Measurements from ENCODE around the gene LAMA3.
"Not testable (repeated sequence)": the region's sequence is repeated elsewhere in the genome, so short reads cannot be mapped to it uniquely, and the experiment has no call there.

LAMA3 gene

GRCh38 chr18:23706971-23707640 is 17.9 kb downstream of the LAMA3 start:
- H3K9ac ChIP-seq (ENCODE audit: low read depth, low read length): no peak overlapping the region
- H3K9me3 ChIP-seq (ENCODE audit: control insufficient read depth, insufficient read depth, low read length): no peaks in the 10 kb centered on the region; the same call in 1 of the 2 replicates
- no peaks in the 10 kb centered on the region for H3K36me3 ChIP-seq (ENCODE audit: insufficient read depth, low read length)
- no peaks in the 10 kb centered on the region for H3K4me1 ChIP-seq (ENCODE audit: insufficient read depth, low read length)

DNA sequence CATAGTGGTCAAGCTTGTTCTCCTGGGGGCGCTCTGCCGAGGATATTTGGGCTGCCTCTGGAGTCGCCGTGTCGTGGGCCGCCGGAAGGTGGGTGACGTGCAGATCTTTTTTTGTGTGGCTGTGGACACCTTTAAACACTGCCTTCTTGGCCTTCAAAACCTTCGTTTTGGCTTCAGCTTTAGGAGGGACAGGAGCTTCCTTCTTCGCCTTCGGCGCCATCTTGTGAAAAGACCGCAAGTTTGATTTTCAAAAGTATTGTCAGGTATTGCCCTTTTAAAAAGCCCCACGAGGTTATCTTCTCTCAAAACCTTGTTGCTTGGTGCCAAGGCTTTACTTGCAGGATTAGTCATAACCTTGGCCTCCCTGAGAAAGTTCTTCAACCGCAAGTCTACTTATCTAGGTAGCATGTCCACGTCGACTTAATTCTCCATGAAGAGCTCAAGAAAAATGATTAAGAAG is 20.8 kb downstream of the LAMA3 start:
- Histone ChIP-seq H3K36me3 (ENCODE audit: insufficient read depth, low read length) (no peaks in the 10 kb centered on the region), H3K4me1 (ENCODE audit: insufficient read depth, low read length) (no peaks in the 10 kb centered on the region), H3K9me3 (ENCODE audit: control insufficient read depth, insufficient read depth, low read length) (no peaks in the 10 kb centered on the region; the same call in 1 of the 2 replicates), H3K9ac (ENCODE audit: low read depth, low read length) (no peak overlapping the region)

DNA sequence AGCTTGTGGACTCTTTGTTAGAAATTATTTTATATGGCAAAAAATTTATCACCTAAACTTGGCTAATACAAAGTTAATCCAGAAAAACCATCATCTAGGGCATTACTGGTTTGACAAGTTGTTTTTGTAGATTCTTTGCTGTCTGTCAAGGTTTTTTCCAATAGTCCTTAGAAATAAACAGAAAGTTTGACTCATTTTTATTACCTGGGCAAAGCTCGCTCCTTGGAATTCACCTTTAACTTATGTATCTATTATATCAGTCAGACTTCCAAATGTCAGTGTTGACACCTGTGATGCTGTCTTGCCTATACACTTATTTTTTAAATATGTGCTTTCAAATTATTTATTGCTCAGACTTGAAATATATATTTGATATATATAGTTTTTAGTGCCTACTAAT is 21.7 kb downstream of the LAMA3 start:
- no peaks in the 10 kb centered on the region for H3K36me3 ChIP-seq (ENCODE audit: insufficient read depth, low read length)
- no peaks in the 10 kb centered on the region; the same call in 1 of the 2 replicates for H3K9me3 ChIP-seq (ENCODE audit: control insufficient read depth, insufficient read depth, low read length)
- no peak overlapping the region for H3K9ac ChIP-seq (ENCODE audit: low read depth, low read length)
- H3K4me1 ChIP-seq (ENCODE audit: insufficient read depth, low read length): peaks cover 3% of the 10 kb centered on the region; the same call in 1 of the 2 replicates

DNA sequence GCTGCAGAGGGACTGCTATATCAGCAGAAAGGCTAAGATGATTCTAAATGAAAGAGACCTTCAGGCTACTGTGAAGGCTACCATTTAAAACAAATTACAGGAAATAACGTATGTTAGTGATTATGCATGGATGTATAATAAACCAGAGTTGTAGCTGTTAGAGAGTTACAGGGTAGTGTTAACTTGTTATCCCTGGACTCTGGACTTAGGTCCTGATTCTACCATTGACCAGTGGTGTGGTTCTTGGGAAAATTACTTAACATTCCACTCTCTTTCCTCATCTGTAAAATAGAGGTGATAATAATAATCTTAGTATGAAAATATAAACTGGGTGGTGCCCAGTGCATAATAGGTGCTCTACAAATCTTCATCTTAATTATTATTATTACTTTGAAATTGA is 22.2 kb downstream of the LAMA3 start:
- Histone ChIP-seq H3K4me1 (ENCODE audit: insufficient read depth, low read length) (peaks cover 7% of the 10 kb centered on the region; the same call in 1 of the 2 replicates), H3K9me3 (ENCODE audit: control insufficient read depth, insufficient read depth, low read length) (no peaks in the 10 kb centered on the region; the same call in 1 of the 2 replicates), H3K9ac (ENCODE audit: low read depth, low read length) (no peak overlapping the region), H3K36me3 (ENCODE audit: insufficient read depth, low read length) (no peaks in the 10 kb centered on the region)

GRCh38 chr18:23712445-23712844 is 23.2 kb downstream of the LAMA3 start:
- no peak overlapping the region for H3K9ac ChIP-seq (ENCODE audit: low read depth, low read length)
- no peaks in the 10 kb centered on the region; the same call in 1 of the 2 replicates for H3K9me3 ChIP-seq (ENCODE audit: control insufficient read depth, insufficient read depth, low read length)
- H3K4me1 ChIP-seq (ENCODE audit: insufficient read depth, low read length): peaks cover 16% of the 10 kb centered on the region
- no peaks in the 10 kb centered on the region for H3K36me3 ChIP-seq (ENCODE audit: insufficient read depth, low read length)

DNA sequence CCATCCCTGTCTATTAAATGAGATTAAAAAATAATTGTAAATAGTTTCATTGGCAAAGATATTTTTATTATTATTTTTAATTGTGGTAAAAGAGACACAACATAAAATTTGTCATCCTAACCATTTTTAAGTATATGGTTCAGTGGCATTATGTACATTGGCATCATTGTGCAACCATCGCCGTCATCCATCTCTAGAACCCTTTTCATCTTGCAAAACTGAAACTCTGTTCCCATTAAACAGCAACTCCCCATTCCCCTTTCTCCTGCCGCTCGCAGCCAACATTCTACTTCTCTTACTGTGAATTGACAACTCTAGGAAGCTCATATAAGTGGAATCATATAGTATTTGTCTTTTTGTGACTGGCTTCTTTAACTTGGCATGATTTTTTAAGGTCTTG is 25.3 kb downstream of the LAMA3 start:
- Histone ChIP-seq H3K36me3 (ENCODE audit: insufficient read depth, low read length) (no peaks in the 10 kb centered on the region), H3K9ac (ENCODE audit: low read depth, low read length) (no peak overlapping the region), H3K9me3 (ENCODE audit: control insufficient read depth, insufficient read depth, low read length) (no peaks in the 10 kb centered on the region), H3K4me1 (ENCODE audit: insufficient read depth, low read length) (peaks cover 24% of the 10 kb centered on the region)

DNA sequence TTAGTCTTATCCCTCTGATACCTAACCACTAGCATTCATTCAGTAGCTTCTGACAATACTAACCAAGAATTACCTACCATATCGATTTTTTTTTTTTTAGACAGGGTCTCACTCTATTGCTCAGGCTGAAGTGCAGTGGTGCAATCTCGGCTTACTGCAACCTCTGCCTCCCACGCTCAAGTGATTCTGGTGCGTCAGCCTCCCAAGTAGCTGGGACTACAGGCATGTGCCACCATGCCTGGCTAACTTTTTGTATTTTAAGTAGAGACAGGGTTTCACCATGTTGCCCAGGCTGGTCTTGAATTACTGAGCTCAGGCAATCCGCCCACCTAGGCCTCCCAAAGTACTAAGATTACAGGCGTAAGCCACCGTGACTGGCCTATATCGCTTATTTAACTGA is 26.8 kb downstream of the LAMA3 start:
- H3K9ac ChIP-seq (ENCODE audit: low read depth, low read length); H3K36me3 ChIP-seq (ENCODE audit: insufficient read depth, low read length): not testable (repeated sequence)
- H3K4me1 ChIP-seq (ENCODE audit: insufficient read depth, low read length): peaks cover 24% of the 10 kb centered on the region

DNA sequence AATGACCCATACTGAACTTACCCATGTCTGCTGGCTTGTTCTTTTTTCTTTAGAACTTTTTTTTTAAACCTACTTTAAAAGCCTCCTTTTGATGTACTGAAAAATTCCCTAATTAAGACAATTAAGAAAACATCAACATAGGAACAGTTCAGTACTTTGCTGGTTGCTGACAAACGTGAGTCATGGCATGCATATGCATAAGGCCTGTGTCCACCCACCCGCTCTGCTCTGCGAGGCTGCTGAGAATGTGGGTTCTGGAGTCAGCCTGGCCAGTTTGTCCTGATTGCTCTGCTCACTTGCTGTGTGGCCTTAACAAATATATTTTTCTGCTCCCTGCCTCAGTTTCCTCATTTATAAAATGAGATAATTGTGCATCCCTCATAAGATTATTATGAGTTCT is 27.3 kb downstream of the LAMA3 start:
- Histone ChIP-seq H3K9ac (ENCODE audit: low read depth, low read length) (no peak overlapping the region), H3K36me3 (ENCODE audit: insufficient read depth, low read length) (no peaks in the 10 kb centered on the region), H3K9me3 (ENCODE audit: control insufficient read depth, insufficient read depth, low read length) (no peaks in the 10 kb centered on the region), H3K4me1 (ENCODE audit: insufficient read depth, low read length) (peaks cover 24% of the 10 kb centered on the region)

More for the DNA sequence above, 26.8 kb downstream of the LAMA3 start:
- H3K9me3 ChIP-seq (ENCODE audit: control insufficient read depth, insufficient read depth, low read length): not testable (repeated sequence)

DNA sequence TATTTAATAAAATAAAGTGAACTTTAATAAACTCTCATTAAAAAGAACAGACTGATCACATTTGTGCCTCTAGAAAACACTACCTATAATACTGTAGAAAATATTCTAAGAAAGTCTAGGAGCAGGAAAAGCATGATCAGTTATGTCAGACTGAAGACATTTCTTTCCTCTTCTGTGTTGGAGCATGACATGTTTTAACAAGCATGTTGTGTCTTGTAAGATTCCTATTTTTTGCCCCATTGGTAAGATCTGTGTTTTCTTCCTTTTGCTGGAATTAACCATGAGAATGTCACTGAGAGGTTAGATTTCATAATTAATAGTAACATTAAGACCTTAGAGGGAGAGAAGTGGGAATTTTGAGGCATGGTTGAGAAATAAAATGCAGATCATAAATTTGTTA is 27.7 kb downstream of the LAMA3 start:
- no peaks in the 10 kb centered on the region for H3K9me3 ChIP-seq (ENCODE audit: control insufficient read depth, insufficient read depth, low read length)
- H3K36me3 ChIP-seq (ENCODE audit: insufficient read depth, low read length): no peaks in the 10 kb centered on the region
- H3K9ac ChIP-seq (ENCODE audit: low read depth, low read length): no peak overlapping the region
- peaks cover 24% of the 10 kb centered on the region for H3K4me1 ChIP-seq (ENCODE audit: insufficient read depth, low read length)

- Histone ChIP-seq H3K9ac (ENCODE audit: low read depth, low read length) (no peak overlapping the region), H3K4me1 (ENCODE audit: insufficient read depth, low read length) (peaks cover 24% of the 10 kb centered on the region), H3K9me3 (ENCODE audit: control insufficient read depth, insufficient read depth, low read length) (no peaks in the 10 kb centered on the region), H3K36me3 (ENCODE audit: insufficient read depth, low read length) (no peaks in the 10 kb centered on the region)
Observed at GRCh38 chr18:23718243-23718720, 29.0 kb downstream of the LAMA3 start.

DNA sequence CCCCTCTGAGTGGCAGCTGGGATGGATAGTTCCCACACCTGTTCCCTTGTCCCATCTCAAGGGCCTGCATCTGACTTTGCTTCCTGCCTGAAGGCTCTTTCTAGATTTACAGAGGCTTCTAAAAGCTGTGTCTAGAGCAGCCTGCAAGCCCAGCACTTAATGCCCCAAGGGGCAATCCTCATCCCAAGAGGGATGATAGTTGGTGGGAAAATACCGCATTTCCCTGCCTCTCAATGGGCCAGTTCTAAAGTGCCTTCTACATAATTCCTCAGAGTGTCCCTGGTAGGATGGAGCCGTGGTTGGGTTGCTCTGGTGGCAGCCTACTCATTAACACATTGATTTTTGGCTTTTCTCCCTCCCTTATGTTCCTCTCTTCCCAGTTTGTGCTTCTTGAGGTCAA is 29.5 kb downstream of the LAMA3 start:
- H3K9ac ChIP-seq (ENCODE audit: low read depth, low read length): no peak overlapping the region
- H3K36me3 ChIP-seq (ENCODE audit: insufficient read depth, low read length): no peaks in the 10 kb centered on the region
- H3K4me1 ChIP-seq (ENCODE audit: insufficient read depth, low read length): peaks cover 24% of the 10 kb centered on the region
- no peaks in the 10 kb centered on the region for H3K9me3 ChIP-seq (ENCODE audit: control insufficient read depth, insufficient read depth, low read length)

- H3K9me3 ChIP-seq (ENCODE audit: control insufficient read depth, insufficient read depth, low read length): no peaks in the 10 kb centered on the region
- peaks cover 24% of the 10 kb centered on the region for H3K4me1 ChIP-seq (ENCODE audit: insufficient read depth, low read length)
- no peaks in the 10 kb centered on the region for H3K36me3 ChIP-seq (ENCODE audit: insufficient read depth, low read length)
- H3K9ac ChIP-seq (ENCODE audit: low read depth, low read length): no peak overlapping the region
Observed at GRCh38 chr18:23719634-23720201, 30.5 kb downstream of the LAMA3 start.

DNA sequence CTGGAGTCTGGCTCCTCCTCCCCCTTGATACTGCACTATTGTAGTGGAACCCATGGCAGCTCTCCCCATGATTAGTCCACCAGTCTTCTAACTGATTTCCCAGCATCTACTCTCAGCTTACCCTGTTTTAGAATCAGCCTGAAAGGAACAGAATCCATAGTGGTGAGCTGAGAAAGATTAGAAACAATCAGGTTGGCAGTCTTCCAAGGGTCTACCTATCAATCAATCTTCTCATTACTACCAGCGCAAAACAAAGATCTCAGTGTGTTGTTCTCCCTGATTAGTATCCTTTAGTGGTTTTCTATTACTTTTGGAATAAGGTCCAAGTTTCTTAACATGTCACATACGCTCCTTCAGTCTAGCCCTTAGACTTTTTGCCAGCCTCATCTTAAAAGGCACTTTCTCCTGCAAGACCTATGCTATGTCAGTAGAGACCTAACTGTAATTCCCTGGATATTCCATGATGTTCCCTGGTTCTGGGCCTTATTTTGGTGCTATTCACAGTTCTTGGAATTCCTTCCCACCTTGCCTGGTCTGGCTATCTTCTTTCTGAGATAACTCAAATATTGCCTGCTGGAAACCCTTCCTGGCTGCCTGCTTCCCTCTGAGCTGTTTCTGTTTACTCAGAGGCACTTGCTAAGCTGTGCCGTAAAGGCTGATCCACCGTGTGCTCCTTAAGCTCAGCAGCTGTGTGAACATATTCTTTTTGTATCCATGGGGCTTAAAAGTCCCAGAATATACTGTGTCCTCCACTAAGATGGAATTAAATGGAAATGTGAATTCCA is 32.6 kb downstream of the LAMA3 start:
- H3K9me3 ChIP-seq (ENCODE audit: control insufficient read depth, insufficient read depth, low read length): no peaks in the 10 kb centered on the region
- H3K36me3 ChIP-seq (ENCODE audit: insufficient read depth, low read length): no peaks in the 10 kb centered on the region
- peaks cover 12% of the 10 kb centered on the region for H3K4me1 ChIP-seq (ENCODE audit: insufficient read depth, low read length)
- H3K9ac ChIP-seq (ENCODE audit: low read depth, low read length): no peak overlapping the region

- H3K36me3 ChIP-seq (ENCODE audit: insufficient read depth, low read length): no peaks in the 10 kb centered on the region
- no peaks in the 10 kb centered on the region for H3K9me3 ChIP-seq (ENCODE audit: control insufficient read depth, insufficient read depth, low read length)
- H3K9ac ChIP-seq (ENCODE audit: low read depth, low read length): no peak overlapping the region
- peaks cover 8% of the 10 kb centered on the region; the same call in 1 of the 2 replicates for H3K4me1 ChIP-seq (ENCODE audit: insufficient read depth, low read length)
Observed at GRCh38 chr18:23722646-23723045, 33.4 kb downstream of the LAMA3 start.
